Testis (tissue), 3 donors: Measurements from ENCODE around the gene KRI1. TPM values are rescaled to one million over a fixed set of nuclear protein-coding genes. Genes with fewer than 3 reads are reported as not detected.
"Not testable (repeated sequence)": the region's sequence is repeated elsewhere in the genome, so short reads cannot be mapped to it uniquely, and the experiment has no call there.

Source experiments
- DNase-seq: peaks from one replicate; pipeline ENCODE4 v3.0.0-alpha.2; 2019
- H3K27ac ChIP-seq, 2 donors: fragments of 200-600 bp; sonication (generic); one replicate each; pipeline ENCODE4 v1.5.1; 2019
- H3K27me3 ChIP-seq: fragments of 200-600 bp; sonication (generic); one replicate; pipeline ENCODE4 v1.5.1; 2019
- H3K36me3 ChIP-seq: fragments of 200-600 bp; sonication (generic); one replicate; pipeline ENCODE4 v1.5.1; 2017; ENCODE audit warnings: low read depth; ENCODE audit errors: missing control alignments
- H3K4me1 ChIP-seq: fragments of 200-600 bp; sonication (generic); one replicate; pipeline ENCODE4 v1.5.1; 2019
- H3K4me3 ChIP-seq, 2 donors: fragments of 200-600 bp; sonication (generic); one replicate each; pipeline ENCODE4 v1.5.1; 2017 to 2019
- H3K9me3 ChIP-seq: fragments of 200-600 bp; sonication (generic); one replicate; pipeline ENCODE4 v1.5.1; 2017
- CTCF ChIP-seq, 3 experiments: fragments of 450-650 bp in 2 of 3; fragments of 200-600 bp in 1 of 3; sonication (generic) in 1 of 3; IDR thresholded peaks; one replicate each; pipeline ENCODE4 v1.5.1; 2016 to 2019; ENCODE audit warnings: antibody characterized with exemption in 3 of 3, mild to moderate bottlenecking in 2 of 3, moderate library complexity in 1 of 3
- POLR2A ChIP-seq: fragments of 450-650 bp; IDR thresholded peaks from one replicate; pipeline ENCODE4 v1.6.1; 2017; ENCODE audit warnings: antibody characterized with exemption, mild to moderate bottlenecking, moderate library complexity
- WGBS, 2 donors: methylation state at CpG; one replicate each; pipeline ENCODE4 v1.1.5; 2018; 5-methylcytosine and 5-hydroxymethylcytosine counted together
- intact Hi-C: fragments of 100-400 bp; cut with DNase I; formaldehyde crosslinking; loops from one replicate; pipeline ENCODE4 v1.15.1; 2023; ENCODE audit warnings: low total_unique reads
- polyA plus RNA-seq: library from polyadenylated mRNA; stranded (reverse); fragments of 350-450 nt; fragmentation: Illumina TruSeq; extraction: RNeasy Lipid Tissue Mini Kit (QIAGEN cat#74804); gene quantifications from one replicate; pipeline ENCODE4 v1.2.3, GENCODE V29; 2014; ENCODE audit warnings: low read depth, low replicate concordance; ENCODE audit not compliant: insufficient read depth
- total RNA-seq, 2 donors: library from RNA; depleted of rRNA; stranded (reverse); fragments of >200 nt; gene quantifications; one replicate each; pipeline ENCODE4 v1.2.3, GENCODE V29; 2016

Gene KRI1
- total and polyA plus RNA-seq, 3 donors from 2014 or later, result 33.7 to 48.3 (median 34.6) TPM

GRCh38 chr19:10553087-10553667 is 12.6 kb downstream of the KRI1 start:
- H3K4me3 ChIP-seq, result no peak overlapping the region
- WGBS, 2 donors, result 46 to 73% methylated on average over 10 to 13 of the region's 13 CpGs
- H3K36me3 ChIP-seq, result no peaks in the 10 kb centered on the region
- intact Hi-C loops, result no loop called here
- no peaks in the 10 kb centered on the region for H3K27me3 ChIP-seq
- TF ChIP-seq POLR2A (no peak), CTCF (IDR thresholded peaks at IDR 0.05) (no peak)
- no peaks in the 10 kb centered on the region for H3K4me1 ChIP-seq
- no peak overlapping the region for H3K27ac ChIP-seq
- no peak for DNase-seq
- no peaks in the 10 kb centered on the region for H3K9me3 ChIP-seq

GRCh38 chr19:10552510-10553053 is 13.2 kb downstream of the KRI1 start:
- Histone ChIP-seq H3K4me1 (no peaks in the 10 kb centered on the region), H3K9me3 (no peaks in the 10 kb centered on the region), H3K36me3 (no peaks in the 10 kb centered on the region), H3K4me3 (peak overlapping the region in 1 of 2 donors; percentile 7), H3K27ac (no peak overlapping the region), H3K27me3 (no peaks in the 10 kb centered on the region)
- WGBS, 2 donors, result 48 to 51% methylated on average over 8 to 12 of the region's 12 CpGs
- intact Hi-C loops, result no loop called here
- peak; percentile 68 for DNase-seq
- TF ChIP-seq CTCF (IDR thresholded peaks at IDR 0.05) (no peak), POLR2A (no peak)

GRCh38 chr19:10551698-10552301 is 14.0 kb downstream of the KRI1 start:
- Histone ChIP-seq H3K9me3 (no peaks in the 10 kb centered on the region), H3K27me3 (no peaks in the 10 kb centered on the region), H3K36me3 (no peaks in the 10 kb centered on the region), H3K4me3 (no peak overlapping the region), H3K4me1 (no peaks in the 10 kb centered on the region), H3K27ac (no peak overlapping the region)
- intact Hi-C loops, result no loop called here
- no peak for DNase-seq
- 84 to 90% methylated on average over 9 to 12 of the region's 12 CpGs for WGBS, 2 donors
- no peak for TF ChIP-seq POLR2A
- TF ChIP-seq CTCF (IDR thresholded peaks at IDR 0.05), result no peak

- H3K9me3 ChIP-seq, intact Hi-C loops, H3K36me3 ChIP-seq, DNase-seq, H3K27me3 ChIP-seq, H3K4me1 ChIP-seq, H3K27ac ChIP-seq, H3K4me3 ChIP-seq: not testable (repeated sequence)
- WGBS, 2 donors, result 81 to 95% methylated on average over 9 of the region's 9 CpGs
Observed at GRCh38 chr19:10551006-10551405, 14.8 kb downstream of the KRI1 start.

- Histone ChIP-seq H3K36me3 (no peaks in the 10 kb centered on the region), H3K4me3 (no peak overlapping the region), H3K27ac (no peak overlapping the region), H3K4me1 (no peaks in the 10 kb centered on the region), H3K9me3 (no peaks in the 10 kb centered on the region), H3K27me3 (no peaks in the 10 kb centered on the region)
- intact Hi-C loops, result no loop called here
- WGBS, 2 donors, result 76 to 92% methylated on average over 6 of the region's 6 CpGs
- DNase-seq, result no peak
- no peak for TF ChIP-seq POLR2A
Observed at GRCh38 chr19:10550336-10550735, 15.5 kb downstream of the KRI1 start.
